Naive thymus-derived CD8-positive, alpha-beta T cell (primary cell): ENCODE data around the gene PSG1. TPM values are rescaled to one million over a fixed set of nuclear protein-coding genes. Genes with fewer than 3 reads are reported as not detected.
"Not testable (repeated sequence)": the region's sequence is repeated elsewhere in the genome, so short reads cannot be mapped to it uniquely, and the experiment has no call there.

Experiments
- ATAC-seq, 2 donors: fragments of 150-1000 bp; cut with Tn5 transposase in 1 of 2; sonication (Bioruptor Pico), chemical (Tn5 transposase) in 1 of 2; 1 replicate in 1 of 2; 2 replicates in 1 of 2; pipeline ENCODE4 v1.10.0; 2021; ENCODE audit warnings: mild to moderate bottlenecking in 2 of 2, moderate library complexity in 2 of 2
- POLR2A ChIA-PET: fragments of 350-600 bp; sonication (Branson Sonifier 250); formaldehyde crosslinking; loops from one replicate; lab custom pipeline; 2021; ENCODE audit warnings: antibody characterized with exemption; lab: Charles Lee
- DNase-seq, 10 donors: peaks; one replicate each; pipeline versions ENCODE4 v3.0.0 to v3.0.0-alpha.2; 2020 to 2022
- H3K27ac Mint-ChIP-seq, 10 donors: one replicate each; pipeline ENCODE4 v1.8.0; 2020 to 2022; ENCODE audit warnings: mild to moderate bottlenecking in 10 of 10, mixed read lengths in 10 of 10, moderate library complexity in 4 of 10, inconsistent platforms in 1 of 10
- H3K27me3 Mint-ChIP-seq, 5 donors: one replicate each; pipeline ENCODE4 v1.8.0; 2021 to 2022; ENCODE audit warnings: mixed read lengths in 5 of 5
- H3K36me3 Mint-ChIP-seq, 3 donors: one replicate each; pipeline ENCODE4 v1.8.0; 2020 to 2022; ENCODE audit warnings: mixed read lengths in 3 of 3, mild to moderate bottlenecking in 2 of 3, inconsistent platforms in 1 of 3
- H3K4me1 Mint-ChIP-seq, 4 donors: one replicate each; pipeline ENCODE4 v1.8.0; 2021 to 2022; ENCODE audit warnings: mixed read lengths in 4 of 4
- H3K4me3 Mint-ChIP-seq, 10 donors: one replicate each; pipeline ENCODE4 v1.8.0; 2020 to 2022; ENCODE audit warnings: mild to moderate bottlenecking in 10 of 10, mixed read lengths in 10 of 10, moderate library complexity in 6 of 10, inconsistent platforms in 1 of 10
- H3K9me3 Mint-ChIP-seq, 9 donors: one replicate each; pipeline ENCODE4 v1.8.0; 2020 to 2022; ENCODE audit warnings: mixed read lengths in 9 of 9, mild to moderate bottlenecking in 3 of 9, inconsistent platforms in 1 of 9, moderate library complexity in 1 of 9
- polyA plus RNA-seq, 3 donors: library from polyadenylated mRNA; unstranded; fragments of 300-500 nt; fragmentation: Illumina TruSeq; gene quantifications; one replicate each; pipeline ENCODE4 v1.2.3, GENCODE V29; 2021
- total RNA-seq, 8 experiments: library from RNA in 2 of 8; stranded (reverse) in 2 of 8; gene quantifications; one replicate each; pipeline ENCODE4 v1.2.3 and lab custom pipeline; 2021 to 2026

The PSG1 gene
- total RNA-seq (not detected), polyA plus RNA-seq (not detected), total RNA-seq (lab: John Stamatoyannopoulos, UW) (0 reads per million in 6 experiments)

DNA sequence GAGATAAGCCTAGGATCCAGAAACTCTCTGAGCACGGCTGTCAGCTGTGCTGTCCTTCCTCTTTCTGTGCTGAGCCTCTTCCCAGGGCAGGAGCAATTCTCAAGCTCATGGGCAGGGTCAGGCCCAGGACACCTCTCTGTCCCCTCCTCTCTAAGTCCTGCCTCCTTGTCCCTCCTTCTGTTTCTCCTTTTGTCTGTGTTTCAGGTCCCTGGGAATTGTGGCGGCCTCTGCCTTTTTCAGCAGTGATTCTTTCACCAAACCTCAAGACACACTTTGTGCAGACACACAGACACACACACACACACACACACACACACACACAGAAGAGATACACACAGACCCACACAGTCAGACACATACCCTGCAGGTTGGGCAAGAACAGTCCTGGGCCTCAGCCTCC is at the start of gene PSG1:
Gene PSG1 (minus strand): TSS at position 101 of the 400 bp plus-strand sequence. CDS start 132 bp downstream, outside the sequence.
- Mint-ChIP-seq H3K4me3 (no peak within 1 kb of the TSS), H3K27ac (peak within 1 kb of the TSS in 2 of 10 donors; percentile 48 to 55), H3K27me3 (peaks cover 2 to 45% (median 23%) of the 10 kb centered on the region in 5 donors), H3K9me3 (no peaks in the 10 kb centered on the region), H3K36me3 (no peaks in the 10 kb centered on the region), H3K4me1 (no peaks in the 10 kb centered on the region)
- ATAC-seq (no peak), DNase-seq (no peak)
- POLR2A ChIA-PET: no interaction called here

- DNase-seq (no peak), ATAC-seq (no peak)
- no peaks in the 10 kb centered on the region for H3K36me3 Mint-ChIP-seq
- H3K9me3 Mint-ChIP-seq: no peaks in the 10 kb centered on the region
- no peak overlapping the region for H3K4me3 Mint-ChIP-seq
- H3K27me3 Mint-ChIP-seq: peaks cover 11 to 35% (median 15%) of the 10 kb centered on the region in 5 donors
- no peaks in the 10 kb centered on the region for H3K4me1 Mint-ChIP-seq
- H3K27ac Mint-ChIP-seq: no peak overlapping the region
- POLR2A ChIA-PET: no interaction called here
These were observed 49.4 kb upstream of the PSG1 start for GRCh38 chr19:42928896-42929295.

- H3K27ac Mint-ChIP-seq: no peak overlapping the region
- no peak for ATAC-seq
- H3K4me1 Mint-ChIP-seq: peaks cover 0 to 3% (median 0%) of the 10 kb centered on the region in 4 donors
- no peak for DNase-seq
- peaks cover 14 to 40% (median 15%) of the 10 kb centered on the region in 5 donors for H3K27me3 Mint-ChIP-seq
- POLR2A ChIA-PET: no interaction called here
- H3K4me3 Mint-ChIP-seq: no peak overlapping the region
- no peaks in the 10 kb centered on the region for H3K9me3 Mint-ChIP-seq
- H3K36me3 Mint-ChIP-seq: no peaks in the 10 kb centered on the region
These were observed 47.3 kb upstream of the PSG1 start for GRCh38 chr19:42926781-42927180.

DNA sequence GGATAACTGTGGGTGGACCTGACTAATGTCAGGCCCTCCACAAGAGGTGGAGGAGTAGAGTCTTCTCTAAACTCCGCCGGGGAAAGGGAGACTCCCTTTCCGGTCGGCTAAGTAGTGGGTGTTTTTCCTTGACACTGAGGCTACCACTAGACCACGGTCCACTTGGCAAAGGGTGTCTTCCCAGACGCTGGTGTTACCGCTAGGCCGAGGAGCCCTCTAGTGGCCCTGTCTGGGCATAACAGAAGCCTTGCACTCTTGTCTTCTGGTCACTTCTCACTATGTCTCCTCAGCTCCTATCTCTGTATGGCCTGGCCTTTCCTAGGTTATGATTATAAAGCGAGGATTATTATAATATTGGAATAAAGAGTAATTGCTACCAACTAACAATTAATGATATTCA is 43.6 kb upstream of the PSG1 start:
- H3K27me3 Mint-ChIP-seq: peaks cover 6 to 55% (median 21%) of the 10 kb centered on the region in 5 donors
- POLR2A ChIA-PET, H3K4me1 Mint-ChIP-seq, H3K36me3 Mint-ChIP-seq, H3K9me3 Mint-ChIP-seq, H3K27ac Mint-ChIP-seq, ATAC-seq, DNase-seq, H3K4me3 Mint-ChIP-seq: not testable (repeated sequence)

DNA sequence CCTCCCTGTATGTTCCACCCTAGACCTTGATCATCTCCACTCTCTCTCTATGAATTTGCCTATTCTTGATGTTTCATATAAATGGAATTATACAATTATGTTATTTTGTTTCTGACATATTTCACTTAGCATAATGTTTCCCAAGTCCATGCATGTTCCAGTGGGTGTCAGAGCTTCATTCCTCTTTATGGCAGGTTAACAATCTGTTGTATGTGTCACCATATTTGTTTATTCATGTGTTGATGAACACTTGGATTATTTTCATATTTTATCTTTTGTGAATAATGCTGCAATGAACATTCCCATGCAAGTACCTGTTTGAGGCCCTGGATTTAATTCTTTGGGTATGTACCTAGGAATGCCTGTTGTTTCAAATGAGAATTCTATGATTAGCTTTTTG is 41.5 kb upstream of the PSG1 start:
- H3K4me3 Mint-ChIP-seq, POLR2A ChIA-PET, DNase-seq, H3K36me3 Mint-ChIP-seq, H3K27ac Mint-ChIP-seq, H3K4me1 Mint-ChIP-seq, H3K9me3 Mint-ChIP-seq, ATAC-seq: not testable (repeated sequence)
- peaks cover 6 to 48% (median 12%) of the 10 kb centered on the region in 5 donors for H3K27me3 Mint-ChIP-seq

DNA sequence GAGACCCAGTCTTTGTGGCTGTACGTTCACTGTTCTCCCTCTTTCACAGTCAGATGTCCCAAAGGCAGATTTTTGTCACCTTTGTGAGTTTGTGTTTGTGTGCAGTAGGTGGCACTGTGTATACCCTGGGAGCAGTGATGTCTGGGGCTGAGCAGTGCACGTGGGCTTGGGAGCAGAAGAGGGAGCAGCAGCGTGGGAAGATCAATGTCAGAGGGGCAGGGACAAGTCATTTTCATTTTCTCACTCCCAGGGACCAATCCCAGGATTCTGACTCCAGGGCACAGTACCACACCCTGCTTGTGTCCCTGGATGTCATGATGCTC is 40.2 kb upstream of the PSG1 start:
- no peak overlapping the region for H3K27ac Mint-ChIP-seq
- H3K36me3 Mint-ChIP-seq: no peaks in the 10 kb centered on the region
- POLR2A ChIA-PET: no interaction called here
- H3K27me3 Mint-ChIP-seq: peaks cover 3 to 48% (median 12%) of the 10 kb centered on the region in 5 donors
- ATAC-seq (no peak), DNase-seq (no peak)
- H3K4me1 Mint-ChIP-seq: peaks cover 0 to 3% (median 0%) of the 10 kb centered on the region in 4 donors
- no peaks in the 10 kb centered on the region for H3K9me3 Mint-ChIP-seq
- H3K4me3 Mint-ChIP-seq: no peak overlapping the region

DNA sequence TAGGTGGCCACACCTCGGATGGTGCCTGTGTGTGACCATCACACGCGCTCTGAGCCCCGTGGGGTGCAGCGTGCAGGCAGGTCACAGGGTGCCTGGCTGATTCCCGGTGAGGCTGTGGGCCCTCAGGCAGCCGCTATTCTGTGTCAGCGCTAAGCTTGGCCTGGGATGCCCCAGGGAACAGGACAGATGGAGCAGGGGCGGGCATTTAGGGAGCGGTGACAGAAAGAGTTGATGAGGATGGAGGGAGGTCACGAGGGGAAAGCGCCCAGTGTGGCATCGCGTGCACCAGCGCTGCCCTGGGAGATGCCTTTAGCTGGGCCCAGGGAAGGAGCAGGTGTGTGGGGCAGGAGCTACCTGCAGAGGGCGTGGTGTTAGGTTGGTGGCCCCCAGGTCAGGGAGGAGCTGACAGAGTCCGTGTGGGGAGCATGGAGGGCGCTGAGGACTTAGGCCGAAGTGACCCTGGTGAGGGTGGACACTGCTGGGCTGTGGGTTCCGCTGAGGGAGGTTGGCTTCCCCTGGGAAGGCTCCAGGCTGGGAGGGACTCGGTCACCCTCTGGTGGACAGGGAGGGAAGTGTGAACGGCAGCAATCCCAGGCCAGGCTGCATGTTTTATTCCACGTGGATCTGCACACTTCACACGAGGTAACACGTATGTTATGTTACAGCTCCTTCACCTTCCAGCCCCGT is 39.7 kb upstream of the PSG1 start:
- Mint-ChIP-seq H3K27ac (peak overlapping the region in 1 of 10 donors; percentile 69), H3K27me3 (peaks cover 3 to 48% (median 13%) of the 10 kb centered on the region in 5 donors)
- POLR2A ChIA-PET, H3K4me1 Mint-ChIP-seq, H3K36me3 Mint-ChIP-seq, H3K9me3 Mint-ChIP-seq, DNase-seq, ATAC-seq, H3K4me3 Mint-ChIP-seq: not testable (repeated sequence)

- POLR2A ChIA-PET, H3K27ac Mint-ChIP-seq, H3K36me3 Mint-ChIP-seq, H3K4me3 Mint-ChIP-seq, H3K9me3 Mint-ChIP-seq, ATAC-seq, DNase-seq, H3K4me1 Mint-ChIP-seq: not testable (repeated sequence)
- H3K27me3 Mint-ChIP-seq: peaks cover 3 to 48% (median 13%) of the 10 kb centered on the region in 5 donors
These were observed 39.0 kb upstream of the PSG1 start for GRCh38 chr19:42918377-42919069.

DNA sequence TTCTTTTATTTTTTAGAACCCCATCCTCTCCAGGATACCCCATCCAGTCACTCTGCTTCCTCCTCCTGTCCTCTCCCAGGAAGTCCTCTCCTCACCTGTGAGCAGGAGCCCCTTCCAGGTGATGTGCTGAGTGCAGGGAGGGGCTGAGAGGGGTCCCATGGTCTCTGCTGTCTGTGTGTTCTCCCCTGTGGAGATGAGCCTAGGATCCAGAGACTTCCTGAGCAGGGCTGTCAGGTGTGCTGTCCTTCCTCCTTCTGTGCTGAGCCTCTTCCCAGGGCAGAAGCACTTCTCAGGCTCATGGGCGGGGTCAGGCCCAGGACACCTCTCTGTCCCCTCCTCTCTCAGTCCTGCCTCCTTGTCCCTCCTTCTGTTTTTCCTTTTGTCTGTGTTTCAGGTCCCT is 38.1 kb upstream of the PSG1 start, which contains the start of gene PSG6:
Gene PSG6 (minus strand): TSS at position 261 of the 400 bp plus-strand sequence. CDS start 102 bp downstream, at position 159.
- peaks cover 1 to 45% (median 13%) of the 10 kb centered on the region in 5 donors for H3K27me3 Mint-ChIP-seq
- H3K36me3 Mint-ChIP-seq, H3K4me1 Mint-ChIP-seq, ATAC-seq, POLR2A ChIA-PET, H3K4me3 Mint-ChIP-seq, H3K27ac Mint-ChIP-seq, H3K9me3 Mint-ChIP-seq, DNase-seq: not testable (repeated sequence)

GRCh38 chr19:42916931-42917330 is 37.4 kb upstream of the PSG1 start:
- H3K27me3 Mint-ChIP-seq: peaks cover 0 to 38% (median 13%) of the 10 kb centered on the region in 5 donors
- H3K4me1 Mint-ChIP-seq, POLR2A ChIA-PET, DNase-seq, H3K4me3 Mint-ChIP-seq, ATAC-seq, H3K9me3 Mint-ChIP-seq, H3K27ac Mint-ChIP-seq, H3K36me3 Mint-ChIP-seq: not testable (repeated sequence)

- peaks cover 2 to 12% (median 5%) of the 10 kb centered on the region in 5 donors for H3K27me3 Mint-ChIP-seq
- H3K9me3 Mint-ChIP-seq, H3K4me1 Mint-ChIP-seq, DNase-seq, H3K27ac Mint-ChIP-seq, H3K36me3 Mint-ChIP-seq, POLR2A ChIA-PET, ATAC-seq, H3K4me3 Mint-ChIP-seq: not testable (repeated sequence)
These were observed 34.0 kb upstream of the PSG1 start for GRCh38 chr19:42913516-42913915.

DNA sequence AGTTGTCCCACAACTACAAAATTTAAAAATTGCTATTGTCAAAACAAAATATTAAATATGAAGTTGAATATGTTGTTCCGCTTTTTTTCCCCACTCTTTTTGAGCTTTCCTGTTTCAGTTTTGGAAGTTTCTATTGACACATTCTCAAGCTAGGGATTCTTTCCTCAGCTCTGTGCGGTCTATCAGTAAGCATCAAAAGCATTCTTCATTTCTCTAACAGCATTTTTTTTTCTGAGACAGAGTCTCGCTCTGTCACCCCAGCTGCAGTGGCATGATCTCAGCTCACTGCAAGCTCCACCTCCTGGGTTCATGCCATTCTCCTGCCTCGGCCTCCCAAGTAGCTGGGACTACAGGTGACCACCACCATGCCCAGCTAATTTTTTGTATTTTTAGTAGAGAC is 33.4 kb upstream of the PSG1 start:
- POLR2A ChIA-PET, DNase-seq, H3K9me3 Mint-ChIP-seq, ATAC-seq, H3K36me3 Mint-ChIP-seq, H3K4me1 Mint-ChIP-seq, H3K27ac Mint-ChIP-seq, H3K4me3 Mint-ChIP-seq: not testable (repeated sequence)
- peaks cover 3 to 11% (median 4%) of the 10 kb centered on the region in 5 donors for H3K27me3 Mint-ChIP-seq

DNA sequence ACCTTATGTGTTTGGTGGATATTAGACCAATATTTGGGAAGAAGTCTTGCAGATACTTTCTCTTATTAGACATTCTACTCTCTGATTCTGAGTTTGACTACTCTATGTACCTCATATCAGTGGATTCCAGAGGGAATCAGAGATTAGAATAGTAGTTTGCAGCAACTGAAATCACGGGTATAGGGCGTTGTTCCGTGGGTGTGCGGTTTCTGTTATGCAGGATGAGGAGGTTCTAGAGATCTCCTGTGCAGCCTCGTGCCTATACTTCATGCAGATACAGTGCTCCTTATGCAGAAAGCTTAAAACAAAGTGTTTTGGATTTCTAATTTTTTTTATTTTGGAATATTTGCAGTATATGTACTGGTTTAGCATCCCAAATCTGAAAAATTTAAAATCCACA is 32.2 kb upstream of the PSG1 start:
- H3K9me3 Mint-ChIP-seq, POLR2A ChIA-PET, DNase-seq, H3K27ac Mint-ChIP-seq, H3K36me3 Mint-ChIP-seq, H3K4me3 Mint-ChIP-seq, H3K4me1 Mint-ChIP-seq, ATAC-seq: not testable (repeated sequence)
- peaks cover 3 to 20% (median 6%) of the 10 kb centered on the region in 5 donors for H3K27me3 Mint-ChIP-seq
